Measurements from ENCODE around the gene PEAR1.

The PEAR1 gene

GRCh38 chr1:156899956-156900718, 6.6 kb downstream of the PEAR1 start:
- H3K9me3 ChIP-seq (ENCODE audit: severe bottlenecking): no peaks in the 10 kb centered on the region
- no peak for DNase-seq
- H3K36me3 ChIP-seq: no peaks in the 10 kb centered on the region
- TF ChIP-seq CTCF (IDR thresholded peaks at IDR 0.05; ENCODE audit: low read depth, low read length): no peak
- H3K27me3 ChIP-seq (ENCODE audit: insufficient read depth, low read depth, severe bottlenecking): no peaks in the 10 kb centered on the region
- no peak overlapping the region for H3K4me3 ChIP-seq (ENCODE audit: low read depth, low read length)
- no peak overlapping the region for H3K27ac ChIP-seq

GRCh38 chr1:156900896-156901589, 7.5 kb downstream of the PEAR1 start:
- no peaks in the 10 kb centered on the region for H3K27me3 ChIP-seq (ENCODE audit: insufficient read depth, low read depth, severe bottlenecking)

GRCh38 chr1:156901590-156901900, 8.0 kb downstream of the PEAR1 start:
- H3K36me3 ChIP-seq: no peaks in the 10 kb centered on the region
- no peak overlapping the region for H3K27ac ChIP-seq
- H3K9me3 ChIP-seq (ENCODE audit: severe bottlenecking): no peaks in the 10 kb centered on the region
- no peak for TF ChIP-seq CTCF (IDR thresholded peaks at IDR 0.05; ENCODE audit: low read depth, low read length)
- no peaks in the 10 kb centered on the region for H3K27me3 ChIP-seq (ENCODE audit: insufficient read depth, low read depth, severe bottlenecking)
- H3K4me3 ChIP-seq (ENCODE audit: low read depth, low read length): no peak overlapping the region
- DNase-seq: no peak

More at GRCh38 chr1:156900896-156901589, 7.5 kb downstream of the PEAR1 start:
- Histone ChIP-seq H3K9me3 (ENCODE audit: severe bottlenecking) (no peaks in the 10 kb centered on the region), H3K27ac (no peak overlapping the region), H3K36me3 (no peaks in the 10 kb centered on the region), H3K4me3 (ENCODE audit: low read depth, low read length) (no peak overlapping the region)
- no peak for TF ChIP-seq CTCF (IDR thresholded peaks at IDR 0.05; ENCODE audit: low read depth, low read length)
- no peak for DNase-seq

- Histone ChIP-seq H3K27me3 (ENCODE audit: insufficient read depth, low read depth, severe bottlenecking) (no peaks in the 10 kb centered on the region), H3K36me3 (no peaks in the 10 kb centered on the region), H3K27ac (no peak overlapping the region), H3K4me3 (ENCODE audit: low read depth, low read length) (no peak overlapping the region), H3K9me3 (ENCODE audit: severe bottlenecking) (no peaks in the 10 kb centered on the region)
- no peak for TF ChIP-seq CTCF (IDR thresholded peaks at IDR 0.05; ENCODE audit: low read depth, low read length)
- DNase-seq: no peak
These were observed 8.7 kb downstream of the PEAR1 start for GRCh38 chr1:156901966-156902915.

GRCh38 chr1:156903328-156904091, 10.0 kb downstream of the PEAR1 start:
- Histone ChIP-seq H3K36me3 (no peaks in the 10 kb centered on the region), H3K4me3 (ENCODE audit: low read depth, low read length) (no peak overlapping the region), H3K27ac (no peak overlapping the region), H3K9me3 (ENCODE audit: severe bottlenecking) (no peaks in the 10 kb centered on the region), H3K27me3 (ENCODE audit: insufficient read depth, low read depth, severe bottlenecking) (no peaks in the 10 kb centered on the region)
- TF ChIP-seq CTCF (IDR thresholded peaks at IDR 0.05; ENCODE audit: low read depth, low read length): no peak
- DNase-seq: no peak
